Stimulated activated CD8-positive, alpha-beta memory T cell treated with anti-CD3 and anti-CD28 coated beads, Interleukin-12 subunit alpha, Interleukin-12 subunit beta, amount 100 ng/mL, for 4 hours (primary cell): ENCODE results near the gene VPS50.
"Not testable (repeated sequence)": the region's sequence is repeated elsewhere in the genome, so short reads cannot be mapped to it uniquely, and the experiment has no call there.

Experiments used
- DNase-seq: peaks from one replicate; pipeline ENCODE4 v3.0.0-alpha.2; 2020; ENCODE audit warnings: low read depth

VPS50 gene

DNA sequence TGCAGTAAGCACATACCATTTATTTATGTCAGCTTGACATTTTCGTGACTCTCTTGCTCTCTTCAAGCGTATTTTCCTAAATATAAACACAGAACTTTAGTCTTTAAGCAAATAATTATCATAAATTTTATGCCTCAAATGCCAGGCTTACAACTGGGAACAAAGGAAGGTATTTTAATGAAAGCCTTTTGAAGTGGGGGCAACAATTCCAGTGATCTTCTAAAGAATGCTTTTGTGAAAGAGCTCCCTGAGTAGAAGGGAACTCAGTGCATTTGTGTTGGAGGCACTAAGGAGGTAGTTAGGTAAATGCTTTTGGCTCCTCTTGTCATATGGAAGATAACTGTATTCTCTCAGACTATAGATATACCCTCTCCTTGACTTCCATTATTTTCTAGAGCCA is 104.9 kb downstream of the VPS50 start:
- DNase-seq: no peak

DNA sequence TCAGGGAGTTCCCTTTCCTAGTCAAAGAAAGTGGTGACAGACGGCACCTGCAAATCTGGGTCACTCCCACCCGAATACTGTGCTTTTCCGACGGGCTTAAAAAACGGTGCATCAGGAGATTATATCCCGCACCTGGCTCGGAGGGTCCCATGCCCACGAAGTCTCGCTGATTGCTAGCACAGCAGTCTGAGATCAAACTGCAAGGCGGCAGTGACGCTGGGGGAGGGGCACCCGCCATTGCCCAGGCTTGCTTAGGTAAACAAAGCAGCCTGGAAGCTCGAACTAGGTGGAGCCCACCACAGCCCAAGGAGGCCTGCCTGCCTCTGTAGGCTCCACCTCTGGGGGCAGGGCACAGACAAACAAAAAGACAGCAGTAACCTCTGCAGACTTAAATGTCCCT is 110.0 kb downstream of the VPS50 start:
- DNase-seq: not testable (repeated sequence)

DNA sequence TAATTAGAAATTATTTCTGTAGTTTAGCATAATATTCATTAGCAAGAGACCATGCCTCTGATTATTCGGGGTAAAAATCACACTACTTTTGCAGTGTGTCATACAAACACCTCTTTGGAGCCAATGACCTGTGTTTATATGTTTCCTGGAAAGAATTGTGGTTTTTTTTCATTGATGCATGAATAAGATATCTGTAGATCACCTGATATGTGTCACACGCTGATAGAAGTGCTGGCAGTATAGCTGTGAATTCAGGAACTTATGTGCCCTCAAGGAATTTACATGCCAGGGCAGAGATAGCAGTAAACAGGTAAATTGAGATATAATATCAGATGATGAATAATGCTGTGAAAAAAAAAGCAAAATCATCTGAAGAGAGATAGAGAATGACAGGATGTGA is 118.2 kb downstream of the VPS50 start:
- no peak for DNase-seq

- no peak for DNase-seq
These were observed 120.7 kb downstream of the VPS50 start for GRCh38 chr7:93352881-93353280.

GRCh38 chr7:93354815-93355214 is 122.6 kb downstream of the VPS50 start:
- no peak for DNase-seq

GRCh38 chr7:93359520-93360198 is 127.5 kb downstream of the VPS50 start:
- no peak for DNase-seq

DNA sequence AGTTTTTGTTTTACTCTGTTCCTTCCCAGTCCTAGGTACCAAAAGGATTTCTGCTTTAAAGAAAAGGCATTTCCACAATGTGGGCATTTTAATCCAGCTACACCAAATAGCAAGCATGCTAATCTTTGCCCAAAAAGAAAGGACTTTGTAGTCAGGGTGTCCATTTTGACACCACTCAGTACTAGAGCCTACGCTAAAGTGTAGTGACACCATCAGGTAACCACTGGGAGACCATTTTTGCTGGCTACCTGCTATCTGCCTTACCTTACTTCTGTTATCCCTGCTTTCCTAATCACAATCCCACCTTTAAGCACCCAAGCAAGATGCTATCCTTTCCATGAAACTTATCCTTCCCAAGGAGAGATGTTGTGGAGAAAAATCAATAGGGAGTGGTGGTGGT is 129.7 kb downstream of the VPS50 start:
- no peak for DNase-seq

- DNase-seq: no peak
These were observed 132.6 kb downstream of the VPS50 start for GRCh38 chr7:93364806-93365205.

- DNase-seq: no peak
These were observed 133.2 kb downstream of the VPS50 start for GRCh38 chr7:93365341-93365740.

DNA sequence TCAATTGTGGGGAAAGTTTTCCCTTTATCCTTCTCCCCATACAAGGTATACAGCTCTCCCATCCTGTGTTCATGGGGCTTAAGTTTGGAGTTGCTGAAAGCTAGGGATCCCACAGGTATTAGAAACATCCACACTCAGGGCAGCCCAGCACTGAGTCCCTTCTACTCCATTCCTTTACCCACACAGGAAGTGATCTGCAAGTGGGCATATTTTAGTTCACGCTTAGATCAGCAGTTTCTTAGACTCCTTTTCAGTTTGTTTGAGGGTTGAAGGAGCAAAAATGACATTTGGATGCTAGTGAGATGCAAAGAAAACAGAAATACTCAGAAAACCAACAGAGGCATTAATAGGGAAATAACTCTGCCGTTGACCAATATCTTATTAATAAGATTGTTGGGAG is 134.7 kb downstream of the VPS50 start:
- no peak for DNase-seq

GRCh38 chr7:93367254-93367653 is 135.1 kb downstream of the VPS50 start:
- DNase-seq: no peak

DNA sequence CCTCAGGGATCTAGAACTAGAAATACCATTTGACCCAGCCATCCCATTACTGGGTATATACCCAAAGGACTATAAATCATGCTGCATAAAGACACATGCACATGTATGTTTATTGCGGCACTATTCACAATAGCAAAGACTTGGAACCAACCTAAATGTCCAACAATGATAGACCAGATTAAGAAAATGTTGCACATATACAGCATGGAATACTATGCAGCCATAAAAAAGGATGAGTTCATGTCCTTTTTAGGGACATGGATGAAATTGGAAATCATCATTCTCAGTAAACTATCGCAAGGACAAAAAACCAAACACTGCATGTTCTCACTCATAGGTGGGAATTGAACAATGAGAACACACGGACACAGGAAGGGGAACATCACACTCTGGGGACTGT is 138.8 kb downstream of the VPS50 start:
- not testable (repeated sequence) for DNase-seq

DNA sequence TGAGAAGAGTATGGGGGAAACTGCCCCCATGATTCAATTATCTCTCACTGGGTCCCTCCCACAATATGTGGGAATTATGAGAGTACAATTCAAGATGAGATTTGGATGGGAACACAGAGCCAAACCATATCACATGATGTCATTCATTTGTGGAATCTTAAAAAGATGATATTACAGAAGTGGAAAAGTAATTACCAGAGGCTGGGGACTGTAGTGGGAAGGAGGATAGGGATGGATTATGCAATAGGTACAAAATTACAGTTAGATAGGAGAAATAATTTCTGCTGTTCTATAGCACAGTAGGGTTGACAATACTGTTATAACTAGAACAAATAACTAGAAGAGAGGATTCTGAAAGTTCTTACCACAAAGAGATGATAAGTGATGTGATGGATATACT is 141.4 kb downstream of the VPS50 start:
- DNase-seq: no peak

DNA sequence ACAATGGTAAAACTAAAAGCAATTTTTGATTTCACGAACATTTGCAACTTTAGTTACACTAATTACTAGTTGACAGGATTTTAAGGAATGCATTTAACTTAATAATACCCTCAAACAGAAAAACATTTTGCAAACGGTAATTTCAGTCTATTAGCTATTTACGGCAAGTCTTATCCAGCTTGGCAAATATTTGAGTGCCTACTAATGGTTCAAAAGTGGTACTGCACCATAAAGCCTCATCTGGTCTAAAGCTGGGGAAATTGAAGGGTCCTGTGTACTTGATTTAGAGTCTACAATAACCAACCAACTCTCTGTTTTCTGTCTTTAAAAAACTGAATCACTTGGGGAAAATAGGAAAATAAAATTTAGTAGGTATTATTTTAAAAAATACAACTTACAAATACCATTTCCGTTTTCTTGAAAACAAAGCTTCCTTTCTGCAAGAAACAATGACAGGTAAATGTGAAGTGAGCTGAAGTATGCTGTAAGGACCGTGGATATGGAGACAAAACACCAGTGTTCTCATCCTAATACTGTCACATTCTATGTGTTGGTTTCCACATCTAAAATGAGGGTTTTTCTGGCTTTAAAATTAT is 142.3 kb downstream of the VPS50 start:
- no peak for DNase-seq

- no peak for DNase-seq
These were observed 143.4 kb downstream of the VPS50 start for GRCh38 chr7:93375603-93376002.

GRCh38 chr7:93378131-93378760 is 146.1 kb downstream of the VPS50 start:
- DNase-seq: no peak

DNA sequence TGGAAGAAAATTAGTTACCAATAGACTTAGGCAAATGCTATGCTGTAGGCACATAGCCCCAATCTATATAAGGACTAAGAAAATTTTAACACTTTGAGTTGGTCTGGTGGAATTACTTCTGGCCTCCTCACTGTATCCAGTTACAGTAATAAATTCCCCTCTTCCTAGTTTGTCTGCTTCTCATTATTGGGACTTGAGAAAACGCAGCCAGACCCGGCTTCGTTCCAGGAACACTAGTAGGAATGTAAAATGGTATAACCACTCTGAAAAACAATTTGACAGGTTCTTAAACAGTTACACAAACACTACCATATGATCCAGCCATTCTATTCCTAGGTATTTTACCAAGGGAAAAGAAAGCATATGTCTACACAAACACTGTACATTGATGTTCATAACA is 150.2 kb downstream of the VPS50 start:
- DNase-seq: no peak

DNA sequence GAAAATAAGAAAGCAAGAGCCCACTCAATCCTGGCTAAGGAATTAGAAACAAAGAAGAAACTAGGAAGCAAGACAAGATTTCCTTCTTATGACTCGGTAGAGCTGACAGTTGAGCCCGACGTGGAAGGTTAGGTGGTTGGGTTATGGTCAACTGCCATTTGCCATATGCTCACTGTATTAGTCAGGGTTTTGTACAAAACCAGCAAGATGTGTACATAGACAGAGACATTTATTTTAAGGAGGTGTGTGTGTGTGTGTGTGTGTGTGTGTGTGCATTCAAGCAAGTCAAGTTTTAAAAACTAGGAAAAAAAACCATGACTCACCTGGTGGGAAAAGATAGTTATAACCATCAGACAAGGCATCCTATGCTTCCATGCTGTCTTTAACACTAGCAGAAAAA is 158.5 kb downstream of the VPS50 start:
- DNase-seq: no peak

GRCh38 chr7:93392984-93393383 is 160.8 kb downstream of the VPS50 start:
- DNase-seq: no peak

DNA sequence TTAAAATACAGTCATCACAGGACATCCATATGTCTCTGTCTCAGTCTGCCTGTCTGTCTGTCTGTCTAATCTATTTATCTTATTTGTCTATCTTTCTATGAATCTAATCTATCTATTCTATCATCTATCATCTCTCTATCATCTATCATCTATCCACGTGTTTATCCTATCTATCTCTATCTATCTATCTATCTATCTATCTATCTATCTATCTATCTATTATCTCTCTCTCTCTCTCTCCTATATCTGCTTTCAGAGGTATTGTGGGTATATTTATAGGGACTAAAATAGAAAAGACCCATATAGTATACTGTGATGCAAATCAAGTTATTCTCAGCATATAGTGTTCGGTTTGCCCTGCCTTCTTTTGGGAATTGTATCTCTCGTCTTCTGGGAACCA is 167.5 kb downstream of the VPS50 start:
- DNase-seq: no peak

GRCh38 chr7:93402944-93403343 is 170.8 kb downstream of the VPS50 start:
- DNase-seq: no peak

DNA sequence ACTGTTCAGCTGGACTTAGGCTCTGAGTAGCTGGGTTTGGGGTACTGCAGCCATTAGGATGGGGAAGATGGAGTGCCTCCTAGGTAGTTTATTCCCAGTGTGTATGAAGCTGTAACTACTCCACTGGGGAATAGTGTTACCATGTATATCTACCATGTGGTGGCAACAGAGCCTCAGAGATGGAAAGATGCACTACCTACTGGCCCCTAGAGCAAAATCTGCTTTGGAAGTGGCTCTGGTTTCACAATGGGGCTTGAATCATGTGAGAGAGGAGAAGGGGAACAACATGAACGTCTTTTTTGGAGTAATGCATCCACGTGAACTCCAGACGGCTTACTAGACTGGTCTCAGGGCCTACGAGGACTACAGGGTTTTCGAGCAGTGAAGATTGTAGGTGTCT is 175.1 kb downstream of the VPS50 start:
- DNase-seq: no peak

DNA sequence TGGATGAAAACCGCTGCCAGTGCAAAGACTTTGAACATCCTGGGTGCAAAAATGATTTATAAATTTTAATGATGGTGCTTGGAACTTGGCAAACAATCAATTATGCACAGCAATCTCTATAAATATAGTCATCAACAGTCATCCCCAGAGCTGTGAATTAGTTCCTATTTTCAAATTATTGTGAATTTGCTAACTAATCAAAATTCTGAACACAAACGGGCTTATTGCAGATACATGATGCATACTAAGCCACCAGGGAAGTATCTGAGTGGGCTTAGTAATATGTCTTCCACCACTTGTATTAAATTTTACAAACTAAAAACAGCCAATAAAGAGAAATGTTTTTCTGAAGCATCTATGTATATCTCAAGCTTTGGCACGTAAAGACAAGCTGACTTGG is 177.2 kb downstream of the VPS50 start:
- DNase-seq: no peak
